NCI-H1105 (cell line): ENCODE data around the gene DDIAS.
"Not testable (repeated sequence)": the region's sequence is repeated elsewhere in the genome, so short reads cannot be mapped to it uniquely, and the experiment has no call there.

Experiments
- DNase-seq: peaks from one replicate; lab custom pipeline; 2025; lab: John Stamatoyannopoulos, UW

Gene DDIAS

DNA sequence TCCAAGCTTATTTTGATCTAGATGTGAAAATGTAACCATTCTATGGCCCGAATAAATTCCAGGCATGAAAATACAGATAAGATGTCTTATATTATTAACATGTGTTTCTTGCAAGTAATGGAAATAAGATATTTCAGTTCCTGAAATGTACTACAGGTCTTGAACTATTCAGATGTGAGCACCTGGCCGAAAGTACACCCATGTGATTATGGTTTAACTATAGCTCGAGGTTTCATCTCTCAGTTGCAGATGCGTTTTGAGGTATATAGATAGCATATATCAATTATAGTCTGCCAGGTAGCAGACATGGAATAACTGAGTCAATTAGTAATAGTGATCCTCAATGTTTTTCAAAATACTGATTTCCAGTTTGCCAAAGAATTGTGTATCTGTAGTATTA lies 68.3 kb downstream of the DDIAS start:
- no peak for DNase-seq

DNA sequence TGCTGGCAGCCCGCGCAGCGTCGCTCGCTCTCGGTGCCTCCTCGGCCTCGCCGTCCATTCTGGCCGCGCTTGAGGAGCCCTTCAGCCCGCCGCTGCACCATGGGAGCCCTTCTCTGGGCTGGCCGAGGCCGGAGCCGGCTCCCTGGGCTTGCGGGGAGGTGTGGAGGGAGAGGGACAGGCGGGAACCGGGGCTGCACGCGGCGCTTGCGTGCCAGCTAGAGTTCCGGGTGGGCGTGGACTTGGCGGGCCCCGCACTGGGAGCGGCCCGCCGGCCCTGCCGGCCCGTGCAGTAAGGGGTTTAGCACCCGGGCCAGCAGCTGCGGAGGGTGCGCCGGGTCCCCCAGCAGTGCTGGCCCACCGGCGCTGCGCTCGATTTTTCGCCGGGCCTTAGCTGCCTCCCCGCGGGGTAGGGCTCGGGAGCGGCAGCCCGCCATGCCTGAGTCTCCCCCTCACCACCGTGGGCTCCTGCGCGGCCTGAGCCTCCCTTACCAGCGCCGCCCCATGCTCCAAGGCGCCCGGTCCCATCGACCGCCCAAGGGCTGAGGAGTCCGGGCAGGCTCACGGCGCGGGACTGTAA lies 69.1 kb downstream of the DDIAS start:
- not testable (repeated sequence) for DNase-seq

- not testable (repeated sequence) for DNase-seq
Measured at GRCh38 chr11:82971519-82971946, 70.0 kb downstream of the DDIAS start.

- no peak for DNase-seq
Measured at GRCh38 chr11:82972103-82972502, 70.6 kb downstream of the DDIAS start.

- no peak for DNase-seq
Measured at GRCh38 chr11:82974135-82974534, 72.6 kb downstream of the DDIAS start.

DNA sequence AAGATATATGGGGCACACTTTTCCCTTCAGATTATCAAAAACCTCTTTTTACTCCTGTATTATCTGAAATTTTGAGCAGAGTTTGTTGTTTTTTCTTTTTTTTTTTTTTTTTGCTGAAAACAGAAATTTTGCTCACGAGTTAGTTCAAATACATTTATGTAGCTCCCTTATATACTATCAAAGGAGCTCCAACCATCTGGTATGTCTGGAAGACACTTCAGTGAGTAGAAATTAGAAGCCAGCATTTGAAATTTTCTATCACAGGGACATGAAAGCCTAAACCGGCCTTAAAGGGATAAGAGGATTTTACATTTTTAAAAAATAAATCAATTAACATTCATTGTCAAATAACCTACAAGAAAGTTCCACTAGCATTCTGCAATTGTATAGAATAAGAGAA lies 73.3 kb downstream of the DDIAS start:
- DNase-seq, result no peak

- no peak for DNase-seq
Measured at GRCh38 chr11:82975882-82976281, 74.3 kb downstream of the DDIAS start.

GRCh38 chr11:82976786-82977185 lies 75.2 kb downstream of the DDIAS start:
- DNase-seq, result no peak

- DNase-seq, result no peak
Measured at GRCh38 chr11:82978422-82979099, 77.0 kb downstream of the DDIAS start.

- no peak for DNase-seq
Measured at GRCh38 chr11:82979824-82980223, 78.3 kb downstream of the DDIAS start.

DNA sequence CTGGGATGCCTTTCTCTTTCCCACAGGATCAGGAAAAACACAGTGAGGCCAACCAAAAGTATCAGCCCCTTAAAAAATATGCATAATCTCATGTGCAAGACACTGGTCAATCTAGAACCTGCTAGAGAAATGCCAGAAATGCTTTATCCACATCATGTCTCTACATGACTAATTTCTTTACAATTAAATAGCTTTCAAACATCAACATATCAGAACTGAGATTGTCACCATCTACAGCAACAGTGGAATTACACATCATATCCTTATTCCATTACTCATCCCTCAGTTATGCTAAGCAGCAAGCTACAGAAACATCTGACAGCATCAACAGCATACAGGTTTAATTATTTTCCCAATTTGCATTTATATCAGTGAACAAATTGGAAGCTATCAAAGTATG lies 78.8 kb downstream of the DDIAS start:
- DNase-seq, result no peak

- no peak for DNase-seq
Measured at GRCh38 chr11:82980947-82981346, 79.4 kb downstream of the DDIAS start.

DNA sequence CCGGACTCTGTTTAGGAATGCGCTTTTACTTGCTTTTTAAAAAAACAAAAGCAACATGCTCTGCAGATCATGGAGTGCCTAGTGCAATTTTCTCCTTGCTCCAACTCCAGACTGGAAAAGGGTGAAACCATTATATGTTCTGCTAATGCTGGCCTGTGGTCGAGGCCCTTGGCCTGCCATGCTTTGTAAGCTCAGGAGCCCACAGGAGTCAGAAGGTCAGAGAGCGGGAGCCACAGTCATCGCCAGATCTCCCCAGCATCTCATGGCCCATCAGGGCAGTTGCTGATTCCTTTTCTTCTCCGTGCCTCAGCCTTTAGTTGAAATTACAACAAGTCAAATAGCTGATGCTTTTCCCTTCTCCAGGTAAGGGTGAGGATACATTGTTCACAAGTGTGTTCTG lies 80.3 kb downstream of the DDIAS start:
- no peak for DNase-seq
